Astrocyte of the cerebellum (primary cell): ENCODE data around the gene DOCK3.

Experiments used
- DNase-seq: peaks from one replicate; pipeline ENCODE4 v3.0.0-alpha.2; 2011; ENCODE audit warnings: low read depth
- H3K4me3 ChIP-seq: 2 replicates; pipeline ENCODE4 v1.5.1; 2011; ENCODE audit warnings: mild to moderate bottlenecking, low read depth, low read length, moderate library complexity
- in situ Hi-C: cut with HindIII; loops from 2 replicates; pipeline ENCODE4 v1.10.0; 2017; ENCODE audit warnings: low sequenced_read_pairs
- TF ChIP-seq, protein P1 (sequence below): IDR thresholded peaks from 2 replicates; pipeline ENCODE4 v1.5.1; 2012; ENCODE audit warnings: low read length, low read depth, moderate library complexity, mild to moderate bottlenecking; ENCODE audit errors: missing control alignments

DOCK3 gene

DNA sequence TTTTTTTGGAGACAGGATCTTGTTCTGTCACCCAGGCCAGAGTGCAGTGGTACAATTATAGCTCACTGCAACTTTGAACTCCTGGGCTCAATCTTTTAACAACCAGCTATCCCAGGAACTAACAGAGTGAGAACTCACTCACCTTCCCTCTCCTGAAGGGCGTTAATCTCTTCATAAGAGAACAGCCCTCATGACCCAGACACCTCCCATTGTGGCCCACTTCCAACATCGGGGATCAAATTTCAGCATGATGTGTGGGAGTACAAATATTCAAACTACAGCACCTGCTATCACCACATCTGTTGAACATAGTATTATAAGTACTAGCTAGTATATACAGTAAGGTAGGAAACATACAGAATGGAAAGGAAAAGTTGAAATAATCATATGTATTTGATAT, 132.5 kb downstream of the DOCK3 start:
- TF ChIP-seq, protein P1, sequence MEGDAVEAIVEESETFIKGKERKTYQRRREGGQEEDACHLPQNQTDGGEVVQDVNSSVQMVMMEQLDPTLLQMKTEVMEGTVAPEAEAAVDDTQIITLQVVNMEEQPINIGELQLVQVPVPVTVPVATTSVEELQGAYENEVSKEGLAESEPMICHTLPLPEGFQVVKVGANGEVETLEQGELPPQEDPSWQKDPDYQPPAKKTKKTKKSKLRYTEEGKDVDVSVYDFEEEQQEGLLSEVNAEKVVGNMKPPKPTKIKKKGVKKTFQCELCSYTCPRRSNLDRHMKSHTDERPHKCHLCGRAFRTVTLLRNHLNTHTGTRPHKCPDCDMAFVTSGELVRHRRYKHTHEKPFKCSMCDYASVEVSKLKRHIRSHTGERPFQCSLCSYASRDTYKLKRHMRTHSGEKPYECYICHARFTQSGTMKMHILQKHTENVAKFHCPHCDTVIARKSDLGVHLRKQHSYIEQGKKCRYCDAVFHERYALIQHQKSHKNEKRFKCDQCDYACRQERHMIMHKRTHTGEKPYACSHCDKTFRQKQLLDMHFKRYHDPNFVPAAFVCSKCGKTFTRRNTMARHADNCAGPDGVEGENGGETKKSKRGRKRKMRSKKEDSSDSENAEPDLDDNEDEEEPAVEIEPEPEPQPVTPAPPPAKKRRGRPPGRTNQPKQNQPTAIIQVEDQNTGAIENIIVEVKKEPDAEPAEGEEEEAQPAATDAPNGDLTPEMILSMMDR, result no peak

DNA sequence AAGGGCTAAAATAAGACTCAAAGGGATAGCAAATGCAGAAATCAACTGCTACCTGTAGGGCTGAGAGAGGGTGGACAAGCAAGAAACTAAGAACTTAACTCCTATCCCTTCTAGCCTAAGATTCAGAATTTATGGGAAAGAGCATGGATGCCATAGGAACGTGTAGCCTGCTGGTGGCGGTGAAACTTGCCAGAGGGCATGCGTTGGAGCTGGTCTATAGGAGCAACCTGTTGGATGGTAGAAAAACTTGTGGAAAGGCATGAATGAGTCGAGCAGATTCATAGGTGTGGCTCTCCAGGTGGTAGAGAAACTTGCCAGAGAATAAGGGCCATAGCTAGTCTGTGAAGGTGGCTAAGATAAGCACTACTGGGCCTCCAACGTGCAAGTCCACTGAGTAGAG, 137.2 kb downstream of the DOCK3 start:
- DNase-seq, result no peak
- no peak overlapping the region for H3K4me3 ChIP-seq
- TF ChIP-seq, protein P1, result no peak
- in situ Hi-C loops, result no loop called here

More for the DNA sequence above, 132.5 kb downstream of the DOCK3 start:
- H3K4me3 ChIP-seq, result no peak overlapping the region
- in situ Hi-C loops, result no loop called here
- no peak for DNase-seq

DNA sequence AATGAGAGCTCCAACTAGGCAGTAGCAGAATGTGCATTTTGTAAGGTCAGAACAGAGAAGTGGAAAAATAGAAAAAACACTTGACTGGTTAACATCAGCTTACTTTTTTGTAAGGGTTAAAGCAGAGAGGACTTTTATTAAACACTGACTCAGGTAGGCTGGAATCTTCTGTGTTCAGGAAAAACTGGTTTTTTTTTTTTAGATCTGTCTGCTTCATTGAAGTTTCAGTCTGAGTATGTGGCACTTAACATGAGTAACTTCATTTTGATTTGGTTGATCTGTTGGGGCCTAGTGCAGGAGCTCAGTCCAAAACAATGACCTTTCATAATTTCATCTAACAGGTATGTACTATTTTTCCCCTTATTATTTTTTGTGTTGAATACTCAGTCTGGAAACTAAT, 141.1 kb downstream of the DOCK3 start:
- no peak for DNase-seq
- TF ChIP-seq, protein P1, result no peak
- H3K4me3 ChIP-seq, result no peak overlapping the region
- in situ Hi-C loops, result no loop called here

DNA sequence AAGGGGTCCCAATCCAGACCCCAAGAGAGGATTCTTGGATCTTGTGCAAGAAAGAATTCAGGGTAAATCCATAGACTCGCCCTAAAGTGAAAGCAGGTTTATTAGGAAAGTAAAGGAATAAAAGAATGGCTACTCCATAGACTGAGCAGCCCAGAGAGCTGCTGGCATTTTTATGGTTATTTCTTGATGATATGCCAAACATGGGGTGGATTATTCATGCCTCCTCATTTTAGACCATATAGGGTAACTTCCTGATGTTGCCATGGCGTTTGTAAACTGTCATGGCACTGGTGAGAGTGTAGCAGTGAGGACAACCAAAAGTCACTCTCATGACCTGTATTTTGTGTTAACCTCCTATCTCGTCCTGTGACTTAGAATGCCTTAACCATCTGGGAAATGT, 142.2 kb downstream of the DOCK3 start:
- DNase-seq, result no peak
- no peak overlapping the region for H3K4me3 ChIP-seq
- TF ChIP-seq, protein P1, result no peak
- in situ Hi-C loops, result no loop called here

DNA sequence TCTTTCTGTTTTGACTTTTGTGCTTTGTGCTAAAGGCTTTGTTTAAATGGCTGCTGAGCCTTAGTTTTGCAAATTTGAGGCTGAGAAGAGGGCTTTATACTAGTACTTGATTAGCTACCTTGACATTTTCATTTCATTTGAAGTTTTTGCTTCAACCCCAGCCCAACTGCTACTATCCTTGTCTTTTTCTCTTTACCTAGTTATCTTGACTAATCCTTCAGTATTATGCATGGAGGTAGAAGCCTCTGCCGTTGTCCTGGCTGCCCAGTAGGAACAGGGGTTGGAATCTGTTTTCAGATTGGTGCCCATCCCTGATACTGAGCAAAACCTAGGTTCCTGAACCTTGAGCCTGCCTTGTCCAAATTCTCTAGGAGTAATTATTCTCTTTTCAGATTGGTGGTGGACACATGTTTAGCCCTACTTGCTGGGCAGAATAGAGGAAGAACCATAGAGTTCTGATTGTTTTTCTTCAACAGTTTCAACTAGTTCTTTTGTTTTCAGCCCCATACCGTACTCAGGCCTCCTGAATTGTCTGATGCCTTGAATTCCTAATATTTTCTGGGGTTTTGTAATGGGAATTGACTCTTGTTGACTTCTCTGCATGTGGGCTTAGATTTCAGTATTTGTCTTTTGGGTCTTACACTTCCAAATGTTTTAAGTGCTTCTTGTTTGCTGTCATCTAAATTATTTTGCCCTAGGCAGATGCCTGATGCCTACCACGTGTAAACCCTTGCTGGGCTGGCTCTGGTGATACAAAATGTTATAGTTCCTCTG, 143.2 kb downstream of the DOCK3 start:
- H3K4me3 ChIP-seq, result no peak overlapping the region
- in situ Hi-C loops, result no loop called here
- TF ChIP-seq, protein P1, result no peak
- DNase-seq, result no peak

DNA sequence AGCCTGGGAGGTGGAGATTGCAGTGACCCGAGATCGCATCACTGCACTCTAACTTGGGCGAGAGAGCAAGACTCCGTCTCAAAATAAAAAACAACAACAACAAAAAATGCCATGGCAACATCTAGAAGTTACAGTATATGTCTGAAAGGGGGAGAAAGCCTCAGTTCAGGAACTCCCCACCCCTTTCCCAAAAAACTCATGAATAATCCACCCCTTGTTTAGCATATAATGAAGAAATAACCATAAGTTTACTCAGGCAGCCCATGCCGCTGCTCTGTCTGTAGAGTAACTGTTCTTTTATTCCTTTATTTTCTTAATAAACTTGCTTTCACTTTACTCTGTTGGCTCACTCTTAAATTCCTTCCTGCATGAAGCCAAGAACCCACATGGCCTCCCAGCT, 145.2 kb downstream of the DOCK3 start:
- no peak for DNase-seq
- H3K4me3 ChIP-seq, result no peak overlapping the region
- TF ChIP-seq, protein P1, result no peak
- in situ Hi-C loops, result no loop called here
